MCF 10A (cell line): ENCODE measurements around the gene KIF3C. TPM values are rescaled to one million over a fixed set of nuclear protein-coding genes. Genes with fewer than 3 reads are reported as not detected.
A peak's percentile ranks its signal among the peaks of the same experiment; 100 is the strongest.

Experiments
- BruUV-seq: library from RNA; stranded (reverse); fragments of 400-500 nt; replicated peaks from 2 replicates; lab custom pipeline; 2021; lab: Mats Ljungman, UMichigan
- CTCF ChIA-PET: fragments of 300-600 bp; sonication (Branson Sonifier 250); formaldehyde crosslinking; extraction: SDS; loops from one replicate; lab custom pipeline; 2021; ENCODE audit warnings: antibody characterized with exemption, inconsistent platforms; lab: Yijun Ruan, JAX
- POLR2A ChIA-PET: fragments of 300-600, 350-650 bp; sonication (Branson Sonifier 250); formaldehyde crosslinking; extraction: SDS; loops from one replicate; lab custom pipeline; 2020; ENCODE audit warnings: antibody characterized with exemption, inconsistent platforms; lab: Yijun Ruan, JAX
- DNase-seq: peaks from one replicate; pipeline ENCODE4 v3.0.0-alpha.2; 2018; ENCODE audit not compliant: unreplicated experiment
- H3K27ac Mint-ChIP-seq: one replicate; pipeline ENCODE4 v1.8.0; 2022; ENCODE audit warnings: mild to moderate bottlenecking, low read depth, mixed read lengths; ENCODE audit not compliant: unreplicated experiment
- H3K27me3 Mint-ChIP-seq: one replicate; pipeline ENCODE4 v1.8.0; 2022; ENCODE audit warnings: mixed read lengths; ENCODE audit not compliant: insufficient read depth, unreplicated experiment
- H3K36me3 Mint-ChIP-seq: one replicate; pipeline ENCODE4 v1.8.0; 2022; ENCODE audit warnings: mild to moderate bottlenecking, moderate library complexity, mixed read lengths; ENCODE audit not compliant: insufficient read depth, unreplicated experiment
- H3K4me1 Mint-ChIP-seq: one replicate; pipeline ENCODE4 v1.8.0; 2022; ENCODE audit warnings: mixed read lengths; ENCODE audit not compliant: insufficient read depth, unreplicated experiment
- H3K4me3 Mint-ChIP-seq: one replicate; pipeline ENCODE4 v1.8.0; 2022; ENCODE audit warnings: mild to moderate bottlenecking, moderate library complexity, mixed read lengths; ENCODE audit not compliant: unreplicated experiment
- H3K9me3 Mint-ChIP-seq: one replicate; pipeline ENCODE4 v1.8.0; 2022; ENCODE audit warnings: mixed read lengths; ENCODE audit not compliant: unreplicated experiment
- intact Hi-C: fragments of 100-400 bp; cut with micrococcal nuclease; formaldehyde crosslinking; loops from 2 replicates; pipeline ENCODE4 v1.14.1; 2022
- total RNA-seq: library from RNA; stranded (reverse); gene quantifications from 2 replicates; pipeline ENCODE4 v1.2.3, GENCODE V29; 2022
- TF ChIP-seq, protein P1 (sequence below): fragments of 200-600 bp; IDR thresholded peaks from one replicate; pipeline ENCODE4 v1.8.0; 2022; ENCODE audit warnings: antibody characterized with exemption, mild to moderate bottlenecking; ENCODE audit not compliant: unreplicated experiment

KIF3C gene
- total RNA-seq, 1 experiment from 2014 or later = 2.0 TPM

GRCh38 chr2:25991965-25992364 lies 9.7 kb upstream of the KIF3C start:
- peaks cover 11% of the 10 kb centered on the region for H3K4me1 Mint-ChIP-seq
- TF ChIP-seq, protein P1, sequence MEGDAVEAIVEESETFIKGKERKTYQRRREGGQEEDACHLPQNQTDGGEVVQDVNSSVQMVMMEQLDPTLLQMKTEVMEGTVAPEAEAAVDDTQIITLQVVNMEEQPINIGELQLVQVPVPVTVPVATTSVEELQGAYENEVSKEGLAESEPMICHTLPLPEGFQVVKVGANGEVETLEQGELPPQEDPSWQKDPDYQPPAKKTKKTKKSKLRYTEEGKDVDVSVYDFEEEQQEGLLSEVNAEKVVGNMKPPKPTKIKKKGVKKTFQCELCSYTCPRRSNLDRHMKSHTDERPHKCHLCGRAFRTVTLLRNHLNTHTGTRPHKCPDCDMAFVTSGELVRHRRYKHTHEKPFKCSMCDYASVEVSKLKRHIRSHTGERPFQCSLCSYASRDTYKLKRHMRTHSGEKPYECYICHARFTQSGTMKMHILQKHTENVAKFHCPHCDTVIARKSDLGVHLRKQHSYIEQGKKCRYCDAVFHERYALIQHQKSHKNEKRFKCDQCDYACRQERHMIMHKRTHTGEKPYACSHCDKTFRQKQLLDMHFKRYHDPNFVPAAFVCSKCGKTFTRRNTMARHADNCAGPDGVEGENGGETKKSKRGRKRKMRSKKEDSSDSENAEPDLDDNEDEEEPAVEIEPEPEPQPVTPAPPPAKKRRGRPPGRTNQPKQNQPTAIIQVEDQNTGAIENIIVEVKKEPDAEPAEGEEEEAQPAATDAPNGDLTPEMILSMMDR = no peak
- ChIA-PET POLR2A (interaction anchor here (0.5 to 4.4 kb wide), 23 partner anchors 10 to 354 kb away, joined by 3 to 73 read pairs (median 4); partner anchors contain the start of genes ASXL2, KIF3C, RAB10 and SELENOI), CTCF (interaction anchor here (0.7 to 3.3 kb wide), 14 partner anchors 10 to 157 kb away, joined by 3 to 40 read pairs (median 4); partner anchors contain the start of genes KIF3C and RAB10)
- no peaks in the 10 kb centered on the region for H3K9me3 Mint-ChIP-seq
- DNase-seq = no peak
- H3K4me3 Mint-ChIP-seq = no peak overlapping the region
- intact Hi-C loops = loop anchor here (1.0 kb wide), 2 partner anchors 41 to 153 kb away; no protein-coding TSS in a partner anchor
- H3K27ac Mint-ChIP-seq = no peak overlapping the region
- no peaks in the 10 kb centered on the region for H3K27me3 Mint-ChIP-seq
- no TSS peak for BruUV-seq
- no peaks in the 10 kb centered on the region for H3K36me3 Mint-ChIP-seq

- Mint-ChIP-seq H3K36me3 (no peaks in the 10 kb centered on the region), H3K27me3 (no peaks in the 10 kb centered on the region), H3K27ac (no peak overlapping the region), H3K9me3 (no peaks in the 10 kb centered on the region), H3K4me3 (no peak overlapping the region), H3K4me1 (peaks cover 11% of the 10 kb centered on the region)
- CTCF ChIA-PET = interaction anchor here (0.5 to 2.2 kb wide), 4 partner anchors 38 to 156 kb away, joined by 3 to 8 read pairs (median 5); no protein-coding TSS in a partner anchor
- TF ChIP-seq, protein P1 = no peak
- intact Hi-C loops = no loop called here
- no peak for DNase-seq
- no TSS peak for BruUV-seq
- POLR2A ChIA-PET = interaction anchor here (0.5 to 4.4 kb wide), 3 partner anchors 10 to 63 kb away, joined by 5 to 73 read pairs (median 10); partner anchors contain the start of gene RAB10
Measured at GRCh38 chr2:25989154-25989553, 6.9 kb upstream of the KIF3C start.

DNA sequence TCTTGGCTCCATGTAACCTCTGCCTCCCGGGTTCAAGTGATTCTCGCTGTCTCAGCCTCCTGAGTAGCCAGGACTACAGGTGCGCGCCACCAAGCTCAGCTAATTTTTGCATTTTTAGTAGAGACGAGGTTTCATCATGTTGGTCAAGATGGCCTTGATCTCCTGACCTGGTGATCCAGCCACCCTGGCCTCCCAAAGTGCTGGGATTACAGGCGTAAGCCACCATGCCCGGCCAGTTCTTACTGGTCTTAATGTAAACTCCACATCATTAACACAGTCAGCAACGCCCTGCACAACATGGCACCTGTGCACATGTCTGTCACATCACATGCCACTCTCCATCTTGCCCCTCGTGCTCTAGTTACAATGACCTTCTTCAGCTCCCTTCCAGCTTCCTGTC lies 5.8 kb upstream of the KIF3C start:
- Mint-ChIP-seq H3K4me3 (no peak overlapping the region), H3K36me3 (no peaks in the 10 kb centered on the region), H3K9me3 (no peaks in the 10 kb centered on the region), H3K27ac (no peak overlapping the region), H3K27me3 (no peaks in the 10 kb centered on the region), H3K4me1 (peaks cover 13% of the 10 kb centered on the region)
- CTCF ChIA-PET = interaction anchor here (0.6 to 1.6 kb wide), 3 partner anchors 37 to 172 kb away, joined by 3 to 7 read pairs (median 3); no protein-coding TSS in a partner anchor
- BruUV-seq = no TSS peak
- TF ChIP-seq, protein P1 = no peak
- POLR2A ChIA-PET = interaction anchor here (0.7 to 1.6 kb wide), 3 partner anchors 9 to 104 kb away, joined by 3 to 10 read pairs (median 3); partner anchors contain the start of gene RAB10
- intact Hi-C loops = no loop called here
- no peak for DNase-seq

DNA sequence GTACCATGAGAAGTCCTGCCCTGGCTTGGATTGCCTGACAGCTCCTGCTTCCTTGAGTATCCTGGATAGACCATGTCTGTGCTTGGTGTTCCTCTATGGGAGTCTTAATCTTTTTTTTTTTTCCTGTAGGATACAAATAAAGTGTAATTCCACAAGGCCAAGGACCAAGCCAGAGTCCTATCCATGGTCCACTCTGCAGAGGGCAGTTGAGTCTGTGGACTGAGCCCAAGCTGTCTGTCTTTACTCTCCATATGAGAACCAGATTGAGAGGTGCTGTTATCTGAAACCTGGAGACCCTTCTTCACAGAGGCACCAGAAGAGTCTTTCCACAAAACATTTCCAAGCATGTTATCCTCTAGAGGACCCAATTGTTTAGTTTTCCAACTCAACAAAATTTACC lies 1.4 kb upstream of the KIF3C start:
- ChIA-PET CTCF (no interaction called here), POLR2A (interaction anchor here (0.7 kb wide), 1 partner anchor 1175 kb away, joined by 3 read pairs; no protein-coding TSS in a partner anchor)
- Mint-ChIP-seq H3K27me3 (no peaks in the 10 kb centered on the region), H3K4me3 (peak overlapping the region; percentile 84), H3K27ac (no peak overlapping the region), H3K4me1 (peaks cover 6% of the 10 kb centered on the region), H3K9me3 (no peaks in the 10 kb centered on the region), H3K36me3 (no peaks in the 10 kb centered on the region)
- TF ChIP-seq, protein P1 = no peak
- BruUV-seq = no TSS peak
- no peak for DNase-seq
- intact Hi-C loops = no loop called here
